ENCODE measurements around the gene CEP295NL. TPM values are rescaled to one million over a fixed set of nuclear protein-coding genes. Genes with fewer than 3 reads are reported as not detected.
"Not testable (repeated sequence)": the region's sequence is repeated elsewhere in the genome, so short reads cannot be mapped to it uniquely, and the experiment has no call there.

Gene CEP295NL
- polyA plus RNA-seq, 3 donors from 2014 or later, result not detected

- Mint-ChIP-seq H3K36me3 (no peaks in the 10 kb centered on the region), H3K27ac (no peak overlapping the region)
Observed at GRCh38 chr17:78905116-78905515, 2.1 kb upstream of the CEP295NL start.

GRCh38 chr17:78904371-78904770 lies 1.4 kb upstream of the CEP295NL start:
- no peak overlapping the region for H3K4me3 Mint-ChIP-seq
- no peaks in the 10 kb centered on the region for H3K36me3 Mint-ChIP-seq
- H3K27ac Mint-ChIP-seq, result no peak overlapping the region
- no peaks in the 10 kb centered on the region for H3K9me3 Mint-ChIP-seq
- peaks cover 0 to 2% (median 0%) of the 10 kb centered on the region in 3 donors for H3K27me3 Mint-ChIP-seq (ENCODE audit: low read depth in 3 of 3)
- no peaks in the 10 kb centered on the region for H3K4me1 Mint-ChIP-seq
- no peak for DNase-seq

More at GRCh38 chr17:78905116-78905515, 2.1 kb upstream of the CEP295NL start:
- no peaks in the 10 kb centered on the region for H3K9me3 Mint-ChIP-seq
- H3K4me1 Mint-ChIP-seq, result no peaks in the 10 kb centered on the region
- H3K4me3 Mint-ChIP-seq, result no peak overlapping the region
- no peak for DNase-seq
- H3K27me3 Mint-ChIP-seq (ENCODE audit: low read depth in 3 of 3), result peaks cover 0 to 2% (median 0%) of the 10 kb centered on the region in 3 donors

- not testable (repeated sequence) for H3K4me1 Mint-ChIP-seq; H3K9me3 Mint-ChIP-seq; H3K36me3 Mint-ChIP-seq; H3K27me3 Mint-ChIP-seq (ENCODE audit: low read depth in 3 of 3); DNase-seq; H3K4me3 Mint-ChIP-seq; H3K27ac Mint-ChIP-seq
Observed at GRCh38 chr17:78902231-78902630, 770 bp downstream of the CEP295NL start.

GRCh38 chr17:78901806-78902205 lies 1.2 kb downstream of the CEP295NL start:
- Mint-ChIP-seq H3K4me3 (no peak overlapping the region), H3K27me3 (ENCODE audit: low read depth in 3 of 3) (peaks cover 0 to under 1% (median 0%) of the 10 kb centered on the region in 3 donors), H3K4me1 (no peaks in the 10 kb centered on the region), H3K27ac (no peak overlapping the region), H3K36me3 (no peaks in the 10 kb centered on the region), H3K9me3 (no peaks in the 10 kb centered on the region)
- no peak for DNase-seq

DNA sequence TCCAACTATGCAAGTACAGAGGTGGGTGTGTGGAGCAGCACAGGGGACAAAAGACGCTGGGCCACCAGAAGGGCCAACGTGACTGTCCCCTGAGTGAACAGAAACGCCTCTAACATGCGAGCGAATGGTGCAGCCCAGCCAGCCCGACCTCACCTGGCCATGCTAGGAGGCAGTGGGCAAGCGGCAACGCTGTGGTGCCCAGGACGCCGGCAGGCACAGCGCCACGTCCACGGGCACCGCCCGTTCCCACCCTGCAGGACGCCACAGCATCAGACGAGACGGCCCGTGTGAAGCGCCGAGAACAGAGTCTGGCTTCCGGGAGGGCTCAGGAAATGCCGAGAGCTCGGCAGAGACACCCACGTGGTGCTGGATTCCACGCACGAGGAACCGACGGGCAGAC lies 2.2 kb downstream of the CEP295NL start:
- Mint-ChIP-seq H3K4me3 (no peak overlapping the region), H3K27me3 (ENCODE audit: low read depth in 3 of 3) (no peaks in the 10 kb centered on the region), H3K27ac (no peak overlapping the region), H3K4me1 (no peaks in the 10 kb centered on the region), H3K9me3 (no peaks in the 10 kb centered on the region), H3K36me3 (no peaks in the 10 kb centered on the region)
- no peak for DNase-seq

DNA sequence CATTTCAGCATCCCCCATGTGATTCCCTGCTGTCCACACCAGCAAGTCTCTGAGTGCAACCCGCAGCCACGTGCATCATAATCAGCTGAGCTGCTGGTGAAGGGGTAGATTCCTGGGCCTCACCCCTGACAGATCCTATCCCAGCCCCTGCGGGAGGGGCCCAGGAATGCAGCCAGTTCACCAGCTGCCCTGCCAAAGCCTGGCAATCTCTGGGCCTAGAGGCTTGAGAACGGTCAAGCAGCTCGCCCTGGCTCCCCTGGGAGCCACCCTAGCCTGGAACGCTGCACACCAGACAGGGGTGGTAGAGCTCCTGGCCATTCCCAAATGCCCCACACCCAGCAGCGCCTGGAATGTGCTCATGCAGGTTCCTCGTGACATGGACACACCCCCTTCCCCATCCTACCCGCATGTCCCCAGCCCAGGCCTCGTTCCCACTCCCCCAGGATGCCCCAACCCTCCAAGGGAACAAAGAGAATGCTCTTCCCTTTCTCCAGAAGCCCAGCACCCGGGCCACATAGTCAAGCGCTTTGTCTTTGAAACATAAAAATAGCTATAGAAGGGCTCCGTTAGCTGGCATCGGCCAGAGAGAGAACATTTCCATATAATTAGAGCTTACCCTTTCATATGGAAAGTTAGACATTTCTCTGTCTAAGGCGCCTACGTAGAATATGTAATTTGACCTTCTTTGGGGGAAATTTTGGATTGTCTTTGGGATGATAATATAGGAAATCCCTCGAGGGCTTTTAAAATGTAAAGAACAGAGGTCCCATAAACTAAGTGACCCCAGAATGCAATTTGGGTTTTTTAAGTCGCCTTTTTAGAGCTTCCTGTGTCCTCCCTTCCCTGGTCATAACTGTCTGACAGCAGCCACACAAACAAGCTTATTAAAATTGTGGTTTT lies 3.4 kb downstream of the CEP295NL start:
- DNase-seq, result no peak
- Mint-ChIP-seq H3K27me3 (ENCODE audit: low read depth in 3 of 3) (no peaks in the 10 kb centered on the region), H3K4me3 (peak overlapping the region in 1 of 5 donors; percentile 18), H3K9me3 (no peaks in the 10 kb centered on the region), H3K27ac (no peak overlapping the region), H3K36me3 (no peaks in the 10 kb centered on the region), H3K4me1 (no peaks in the 10 kb centered on the region)

GRCh38 chr17:78898947-78899346 lies 4.1 kb downstream of the CEP295NL start:
- Mint-ChIP-seq H3K36me3 (no peaks in the 10 kb centered on the region), H3K4me1 (no peaks in the 10 kb centered on the region), H3K27ac (no peak overlapping the region), H3K9me3 (no peaks in the 10 kb centered on the region), H3K27me3 (ENCODE audit: low read depth in 3 of 3) (peaks cover 0 to under 1% (median 0%) of the 10 kb centered on the region in 3 donors), H3K4me3 (peak overlapping the region in 1 of 5 donors; percentile 18)
- DNase-seq, result no peak

DNA sequence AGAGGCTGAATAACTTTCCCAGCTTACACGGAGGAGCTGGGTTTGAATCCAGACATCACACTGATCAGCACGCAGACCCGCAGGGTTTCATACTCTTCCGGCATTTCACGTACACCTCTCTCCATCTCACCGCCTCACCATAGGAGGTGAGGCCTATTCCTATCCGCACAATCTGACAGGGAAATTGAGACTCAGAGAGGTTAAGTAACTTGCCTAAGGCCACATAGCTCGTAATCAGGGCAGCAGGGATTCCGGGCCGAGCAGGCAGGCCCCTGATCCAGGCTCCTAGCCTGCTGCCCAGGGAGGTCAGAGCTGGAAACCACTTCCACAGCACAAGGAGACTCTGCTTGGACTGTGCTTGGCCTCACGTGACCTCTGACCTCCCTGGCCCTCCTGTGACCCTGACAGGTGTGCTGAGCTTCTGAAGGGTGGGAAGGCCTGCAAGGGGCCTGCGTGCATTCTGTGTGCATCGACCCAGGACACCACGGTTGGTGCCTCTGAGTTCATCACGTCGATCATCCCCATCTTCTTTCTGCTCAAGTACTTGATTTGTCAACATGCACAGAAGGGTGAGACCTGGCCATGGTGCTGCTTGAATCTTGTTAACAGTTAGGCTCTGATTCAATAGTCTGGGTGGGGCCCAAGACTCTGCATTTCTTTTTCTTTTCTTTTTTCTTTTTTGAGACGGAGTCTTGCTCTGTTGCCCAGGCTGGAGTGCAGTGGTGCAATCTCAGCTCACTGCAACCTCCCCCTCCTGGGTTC lies 4.7 kb downstream of the CEP295NL start:
- Mint-ChIP-seq H3K36me3 (no peaks in the 10 kb centered on the region), H3K4me1 (no peaks in the 10 kb centered on the region), H3K9me3 (no peaks in the 10 kb centered on the region), H3K27ac (no peak overlapping the region), H3K4me3 (no peak overlapping the region), H3K27me3 (ENCODE audit: low read depth in 3 of 3) (peaks cover 0 to 2% (median 0%) of the 10 kb centered on the region in 3 donors)
- DNase-seq, result no peak

DNA sequence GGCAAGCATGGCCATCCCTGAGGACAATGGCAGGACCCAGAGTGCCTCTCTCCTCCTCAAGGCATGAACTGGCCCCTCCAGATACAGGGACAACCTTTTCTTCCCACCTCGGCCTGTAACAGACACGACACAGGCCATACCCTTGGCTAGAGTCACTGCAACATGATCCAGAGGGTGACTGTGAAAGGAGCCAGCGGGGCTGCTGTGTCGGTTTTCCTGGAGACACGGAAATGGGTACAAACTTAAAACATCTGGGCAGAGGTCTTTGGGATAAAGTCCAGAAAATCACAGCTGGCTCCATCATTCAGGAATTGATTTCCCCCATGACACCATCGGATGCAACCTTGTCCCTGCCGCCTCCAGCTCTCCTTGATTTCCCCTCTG lies 5.3 kb downstream of the CEP295NL start:
- Mint-ChIP-seq H3K27ac (no peak overlapping the region), H3K36me3 (no peaks in the 10 kb centered on the region)
- no peak for DNase-seq

GRCh38 chr17:78896834-78897663 lies 6.0 kb downstream of the CEP295NL start:
- H3K4me1 Mint-ChIP-seq, result no peaks in the 10 kb centered on the region
- no peak overlapping the region for H3K4me3 Mint-ChIP-seq
- no peak overlapping the region for H3K27ac Mint-ChIP-seq

More for the DNA sequence above, 5.3 kb downstream of the CEP295NL start:
- Mint-ChIP-seq H3K27me3 (ENCODE audit: low read depth in 3 of 3) (peaks cover 0 to 4% (median 0%) of the 10 kb centered on the region in 3 donors), H3K4me1 (no peaks in the 10 kb centered on the region), H3K4me3 (no peak overlapping the region), H3K9me3 (no peaks in the 10 kb centered on the region)

DNA sequence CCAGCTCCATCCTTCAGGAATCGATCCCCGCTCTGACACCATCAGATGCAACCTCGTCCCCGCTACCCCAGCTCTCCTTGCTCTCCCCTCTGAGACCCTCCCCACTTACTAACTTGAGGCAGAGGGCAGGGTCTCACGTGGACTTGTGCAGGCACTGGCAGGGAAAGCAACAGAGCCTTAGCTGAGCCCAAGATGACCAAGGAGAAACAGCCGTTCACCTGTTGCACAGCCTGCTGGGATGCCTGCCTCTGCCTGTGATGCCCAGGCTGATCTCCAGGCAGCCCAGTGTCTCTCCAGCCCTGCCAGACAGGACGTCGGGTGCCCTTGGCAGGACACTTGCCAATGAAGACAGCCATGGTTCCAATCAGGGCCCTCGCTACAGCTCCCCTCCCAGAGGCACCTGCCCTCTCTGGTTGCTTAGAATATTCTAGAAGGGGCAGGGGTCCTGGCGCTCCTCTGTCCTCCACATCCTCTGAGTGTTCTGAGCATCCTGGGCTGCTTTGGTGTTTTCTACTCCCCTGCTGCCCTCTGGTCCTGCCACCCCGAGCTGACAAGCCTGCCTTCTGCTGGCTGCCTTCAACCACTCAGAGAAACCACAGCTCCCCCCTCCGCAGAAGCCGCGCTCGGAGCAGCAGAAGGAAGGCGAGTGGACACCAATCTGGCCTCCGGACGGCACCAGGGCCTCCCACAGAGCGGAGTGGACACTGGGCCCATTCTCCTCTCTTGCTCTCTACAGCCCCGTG lies 6.7 kb downstream of the CEP295NL start:
- H3K36me3 Mint-ChIP-seq, result no peaks in the 10 kb centered on the region
- peaks cover 0 to 5% of the 10 kb centered on the region in 2 donors for H3K4me1 Mint-ChIP-seq
- H3K9me3 Mint-ChIP-seq, result no peaks in the 10 kb centered on the region
- H3K27ac Mint-ChIP-seq, result no peak overlapping the region
- H3K27me3 Mint-ChIP-seq (ENCODE audit: low read depth in 3 of 3), result peaks cover 0 to 4% (median 3%) of the 10 kb centered on the region in 3 donors
- DNase-seq, result no peak
- H3K4me3 Mint-ChIP-seq, result no peak overlapping the region

More at GRCh38 chr17:78896834-78897663, 6.0 kb downstream of the CEP295NL start:
- Mint-ChIP-seq H3K9me3 (no peaks in the 10 kb centered on the region), H3K27me3 (ENCODE audit: low read depth in 3 of 3) (peaks cover 0 to 4% (median 0%) of the 10 kb centered on the region in 3 donors), H3K36me3 (no peaks in the 10 kb centered on the region)
- DNase-seq, result no peak

GRCh38 chr17:78895322-78895721 lies 7.7 kb downstream of the CEP295NL start:
- peaks cover 0 to 6% (median 3%) of the 10 kb centered on the region in 3 donors for H3K27me3 Mint-ChIP-seq (ENCODE audit: low read depth in 3 of 3)
- H3K4me3 Mint-ChIP-seq, result no peak overlapping the region
- H3K36me3 Mint-ChIP-seq, result no peaks in the 10 kb centered on the region
- no peak overlapping the region for H3K27ac Mint-ChIP-seq
- no peak for DNase-seq
- no peaks in the 10 kb centered on the region for H3K9me3 Mint-ChIP-seq
- H3K4me1 Mint-ChIP-seq, result peaks cover 4 to 14% of the 10 kb centered on the region in 2 donors

- Mint-ChIP-seq H3K9me3 (no peaks in the 10 kb centered on the region), H3K27ac (peak overlapping the region in 1 of 6 donors; percentile 26), H3K36me3 (no peaks in the 10 kb centered on the region), H3K4me3 (no peak overlapping the region), H3K4me1 (peaks cover 4 to 14% of the 10 kb centered on the region in 2 donors), H3K27me3 (ENCODE audit: low read depth in 3 of 3) (peaks cover 0 to 10% (median 3%) of the 10 kb centered on the region in 3 donors)
- no peak for DNase-seq
Observed at GRCh38 chr17:78893684-78894083, 9.3 kb downstream of the CEP295NL start.
